NCI-H146 (cell line): Measurements from ENCODE around the gene NCK2.

Experiments used
- DNase-seq: peaks from one replicate; lab custom pipeline; 2025; lab: John Stamatoyannopoulos, UW

Gene NCK2

GRCh38 chr2:105777031-105777482 is 32.3 kb downstream of the NCK2 start:
- DNase-seq: no peak

DNA sequence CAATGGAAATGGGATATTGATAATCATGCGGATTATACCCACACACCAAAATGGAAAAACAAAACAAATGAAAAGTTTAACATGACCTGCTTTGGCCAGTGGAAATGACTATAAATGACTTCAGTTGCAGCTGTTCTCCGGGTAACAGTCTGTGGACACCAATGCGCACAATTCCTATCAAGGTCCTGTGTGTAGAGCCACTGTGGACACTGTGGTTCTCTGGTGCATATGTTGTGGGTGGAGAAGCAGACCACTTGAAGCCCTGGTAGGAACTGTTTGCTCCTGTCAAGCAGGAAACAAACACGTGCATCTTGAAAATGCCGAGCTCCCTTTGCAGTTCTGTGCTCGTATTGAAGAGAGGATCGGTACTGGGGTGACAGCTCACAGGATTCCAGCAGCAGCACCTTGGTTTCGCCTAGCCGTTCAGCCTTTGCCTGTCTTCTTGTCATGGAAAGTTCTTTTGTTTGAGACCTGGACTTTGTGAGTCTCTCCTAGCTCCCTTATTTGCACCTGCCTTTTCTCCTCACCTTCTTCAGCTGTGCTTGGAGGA is 32.9 kb downstream of the NCK2 start:
- no peak for DNase-seq

DNA sequence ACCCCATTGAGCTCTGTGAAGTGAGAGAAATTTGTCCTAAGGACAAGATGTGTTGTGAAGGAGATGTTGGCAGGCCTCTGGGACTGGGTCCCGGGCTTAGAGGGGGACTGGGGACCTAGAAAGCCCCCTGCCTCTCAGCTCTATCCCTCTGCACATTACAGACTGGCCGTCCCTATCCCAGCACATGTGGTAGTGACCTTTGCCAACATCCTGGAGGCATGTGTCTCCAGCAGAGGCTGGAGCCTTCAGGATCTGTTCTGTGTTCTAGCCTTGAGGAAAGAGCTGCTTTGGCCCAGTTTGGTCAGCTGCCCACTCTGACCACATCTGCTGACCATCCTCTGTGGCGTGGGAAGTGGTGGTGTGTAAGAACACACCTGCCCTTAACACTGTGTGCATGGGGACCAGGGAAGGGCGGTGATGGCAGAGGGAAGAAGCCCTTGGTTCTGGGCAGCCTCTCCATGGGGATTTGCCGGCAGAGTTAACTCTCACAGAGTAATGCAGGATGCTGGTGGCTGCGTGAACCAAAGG is 33.4 kb downstream of the NCK2 start:
- DNase-seq: no peak

DNA sequence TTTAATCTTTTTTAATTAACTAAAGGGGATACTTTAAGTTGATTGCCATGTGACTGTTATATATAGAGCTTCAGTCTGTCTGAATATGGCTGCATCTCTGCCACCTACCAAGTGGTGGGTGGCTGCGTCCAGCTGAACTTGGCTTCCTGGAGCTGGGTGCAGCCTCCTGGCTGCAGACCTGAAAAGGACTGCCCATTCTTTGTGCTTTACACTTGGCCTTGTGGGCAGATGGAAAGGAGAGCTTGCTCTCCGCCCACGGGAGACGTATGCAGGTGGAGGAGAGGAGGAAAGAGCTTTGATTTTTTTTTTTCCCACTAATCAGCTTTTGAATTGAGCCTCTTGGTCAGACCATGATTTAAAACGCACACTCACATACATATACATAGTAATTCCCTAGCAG is 34.7 kb downstream of the NCK2 start:
- DNase-seq: no peak

DNA sequence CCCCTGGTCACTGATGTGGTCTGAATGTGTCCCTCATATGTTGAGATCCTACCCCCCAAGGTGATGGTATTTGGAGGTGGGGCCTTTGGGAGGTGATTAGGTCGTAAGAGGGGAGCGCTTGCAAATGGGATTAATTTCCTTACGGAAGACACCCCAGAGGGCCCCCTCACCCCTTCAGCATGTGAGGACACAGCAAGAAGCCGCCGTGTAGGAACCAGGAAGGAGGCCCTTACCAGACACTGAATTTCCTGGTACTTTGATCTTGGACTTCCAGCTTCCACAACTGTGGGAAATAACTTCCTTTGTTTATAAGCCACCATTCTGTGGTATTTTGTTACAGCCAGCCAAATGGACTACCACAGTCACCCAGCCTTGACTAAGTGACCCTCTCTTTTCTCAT is 35.9 kb downstream of the NCK2 start:
- no peak for DNase-seq

GRCh38 chr2:105781274-105781978 is 36.7 kb downstream of the NCK2 start:
- DNase-seq: no peak

- no peak for DNase-seq
Observed at GRCh38 chr2:105782123-105782522, 37.4 kb downstream of the NCK2 start.

GRCh38 chr2:105782646-105783045 is 37.9 kb downstream of the NCK2 start:
- DNase-seq: no peak

DNA sequence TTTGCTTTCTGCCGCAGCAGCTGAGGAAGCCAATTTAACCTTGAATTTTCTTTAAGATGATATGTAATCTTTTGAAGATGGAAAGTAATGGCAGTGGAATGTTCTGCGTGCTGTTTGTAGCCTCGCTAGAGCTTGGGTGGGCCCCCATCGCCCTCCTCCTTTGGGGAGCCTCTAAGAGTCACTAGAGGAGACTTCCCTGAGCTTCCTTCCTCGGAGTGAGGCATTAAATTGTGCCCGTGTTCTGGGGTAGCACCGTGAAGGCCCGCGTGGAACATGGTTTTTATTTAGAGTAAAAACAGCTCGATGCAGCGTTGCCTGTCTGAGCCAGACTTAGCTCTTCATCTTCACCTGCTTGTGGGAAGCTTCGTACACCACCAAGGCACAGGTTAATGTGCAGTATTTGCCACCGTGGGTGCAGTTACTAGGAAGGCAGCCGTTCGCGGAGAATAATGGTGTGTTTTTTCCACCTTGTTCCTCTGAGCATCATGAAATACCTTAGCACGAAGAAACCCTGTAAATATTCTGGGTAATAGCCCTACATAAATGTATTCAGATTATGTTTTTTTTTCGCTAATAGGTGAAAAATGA is 38.5 kb downstream of the NCK2 start:
- no peak for DNase-seq

GRCh38 chr2:105783972-105784371 is 39.3 kb downstream of the NCK2 start:
- no peak for DNase-seq

- no peak for DNase-seq
Observed at GRCh38 chr2:105784589-105784988, 39.9 kb downstream of the NCK2 start.

DNA sequence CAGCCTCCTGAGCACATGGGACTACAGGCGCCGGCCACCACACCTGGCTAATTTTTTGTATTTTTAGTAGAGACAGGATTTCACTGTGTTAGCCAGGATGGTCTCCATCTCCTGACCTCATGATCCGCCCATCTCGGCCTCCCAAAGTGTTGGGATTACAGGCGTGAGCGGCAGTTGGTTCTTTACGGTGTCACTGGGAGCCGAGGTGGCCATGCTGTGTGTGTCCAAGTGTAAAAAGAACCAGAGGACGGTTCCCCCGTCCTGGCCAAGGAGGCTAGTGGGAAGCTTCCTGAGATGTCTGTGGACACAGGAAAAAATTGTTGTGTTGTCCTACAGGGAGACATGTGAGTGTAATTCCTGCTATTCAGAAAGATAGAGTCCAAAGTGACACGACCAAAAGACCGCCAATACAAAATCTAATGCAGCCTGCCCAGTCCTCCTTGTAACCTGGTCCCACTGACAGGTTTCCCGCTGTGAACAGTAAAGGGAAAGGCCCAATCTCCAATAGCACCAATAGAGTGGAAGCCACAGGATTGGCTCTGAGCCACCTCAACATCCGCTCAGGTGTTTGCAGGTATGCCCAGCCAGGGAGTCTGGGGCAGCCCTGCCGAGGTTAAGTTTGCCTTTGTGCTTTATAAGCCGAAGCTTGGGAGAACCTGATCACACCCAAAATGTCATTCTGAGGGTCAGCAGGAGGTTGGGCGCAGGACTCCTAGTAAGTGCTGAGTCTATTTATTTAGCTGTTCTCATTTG is 40.6 kb downstream of the NCK2 start:
- peak; percentile 77 for DNase-seq

DNA sequence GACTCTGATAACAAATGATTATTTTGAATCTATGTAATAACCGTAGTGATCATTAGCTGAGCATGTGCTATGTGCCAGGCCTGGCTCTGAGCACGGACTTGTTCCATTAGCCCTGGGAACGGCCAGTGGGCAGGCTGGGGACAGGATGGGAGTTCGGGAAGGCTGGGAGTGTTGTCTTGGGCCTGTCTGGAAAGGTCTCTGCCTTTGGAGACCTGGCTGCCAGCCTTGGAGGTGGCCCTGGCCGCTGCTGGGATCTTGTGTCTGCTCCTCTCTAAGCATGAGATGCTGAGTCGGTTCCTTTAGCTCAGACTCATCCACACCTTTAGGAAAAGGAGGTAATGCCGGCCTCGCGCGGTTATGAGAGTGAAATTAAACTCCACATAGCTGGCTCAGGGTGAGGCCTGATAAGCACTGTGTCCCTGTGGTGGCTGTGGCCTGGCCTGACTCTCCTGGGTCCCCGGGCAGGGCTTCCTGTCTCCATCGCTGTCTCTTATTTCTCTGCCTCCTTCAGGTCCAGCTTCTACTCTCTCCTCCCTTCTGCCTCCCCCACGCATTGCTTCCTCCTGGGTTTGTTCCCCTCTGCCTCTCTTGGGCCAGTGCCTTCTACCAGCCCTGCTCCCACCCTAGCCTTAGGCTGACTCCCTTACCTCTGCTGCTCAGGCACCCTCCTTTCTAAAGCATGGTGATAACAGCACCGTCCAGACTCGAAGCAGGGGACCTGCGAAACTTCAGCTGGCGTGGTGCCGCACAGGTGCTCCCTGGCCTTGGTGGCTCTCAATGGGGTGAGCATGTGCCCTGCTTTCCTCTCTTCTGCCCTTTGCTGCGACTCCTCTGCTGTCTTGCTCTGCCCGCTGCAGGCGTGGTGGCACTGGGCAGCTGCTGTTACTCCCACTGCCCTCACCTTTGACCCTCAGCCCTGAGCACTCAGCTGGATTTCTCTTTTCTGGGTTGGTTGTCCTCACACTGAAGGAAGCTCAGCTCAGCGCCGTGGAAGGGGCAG is 41.8 kb downstream of the NCK2 start:
- DNase-seq: no peak

- DNase-seq: no peak
Observed at GRCh38 chr2:105787376-105788318, 42.9 kb downstream of the NCK2 start.

GRCh38 chr2:105788670-105789290 is 44.1 kb downstream of the NCK2 start:
- DNase-seq: no peak

DNA sequence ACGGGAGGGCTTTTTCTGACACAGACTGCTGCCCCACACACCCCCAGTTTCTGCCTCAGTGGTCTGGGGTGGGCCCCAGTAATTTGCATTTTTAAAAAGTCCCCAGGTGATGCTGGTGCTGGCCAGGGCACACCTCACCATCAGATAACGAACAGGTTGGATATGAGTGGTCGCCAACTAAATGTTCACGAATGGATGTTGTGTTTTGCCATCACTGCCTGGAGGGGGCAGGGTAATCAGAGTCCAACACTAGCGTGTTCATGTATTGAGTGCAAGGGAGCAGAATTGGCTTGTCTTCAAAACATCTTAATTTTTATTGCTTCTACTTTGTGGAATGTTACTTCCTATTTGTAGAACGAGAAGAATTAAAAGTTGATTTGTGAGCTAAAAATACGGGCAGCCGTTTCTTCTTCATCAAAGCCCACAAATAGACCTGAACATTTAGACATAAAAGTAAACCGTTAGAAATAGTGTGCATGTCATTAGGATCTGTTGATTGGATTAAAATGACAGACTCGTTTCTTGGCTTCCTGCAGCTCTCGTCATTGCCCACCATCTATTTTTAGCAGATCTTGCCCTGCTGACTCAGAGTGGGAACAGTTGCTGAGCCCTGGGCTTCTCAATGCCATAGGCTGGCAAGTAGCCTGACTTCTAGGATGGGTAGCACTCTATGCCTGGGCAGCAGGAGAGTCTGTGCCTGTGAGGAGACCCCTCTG is 45.2 kb downstream of the NCK2 start:
- no peak for DNase-seq

- no peak for DNase-seq
Observed at GRCh38 chr2:105790461-105791149, 45.9 kb downstream of the NCK2 start.

DNA sequence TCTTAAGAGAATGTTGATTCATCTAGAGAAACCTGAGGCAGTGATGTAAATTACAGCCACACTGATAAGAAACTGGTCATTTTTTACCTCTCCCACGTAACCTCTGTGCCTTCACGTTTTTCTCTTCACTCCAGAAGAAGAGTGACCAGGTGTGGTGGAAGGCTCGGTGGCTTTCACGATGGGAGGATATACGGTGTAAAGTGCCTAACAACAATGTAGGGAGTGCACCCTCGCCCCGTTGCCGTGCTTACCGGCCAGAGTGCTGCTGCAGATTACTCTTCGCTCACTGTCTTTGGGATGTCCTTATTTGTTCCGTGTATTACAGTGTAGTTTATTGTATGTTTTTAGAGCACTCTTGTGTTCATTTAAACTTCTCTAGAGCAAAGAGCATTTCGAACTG is 46.5 kb downstream of the NCK2 start:
- DNase-seq: no peak

- DNase-seq: no peak
Observed at GRCh38 chr2:105792561-105792960, 47.8 kb downstream of the NCK2 start.
